SK-N-MC (cell line): ENCODE measurements around the gene HIPK4.
A peak's percentile ranks its signal among the peaks of the same experiment; 100 is the strongest.

Source experiments
- DNase-seq: peaks from one replicate; pipeline ENCODE4 v3.0.0-alpha.2; 2011; ENCODE audit warnings: low read depth, low spot score
- H3K27ac ChIP-seq: fragments of 200-600 bp; sonication (generic); 2 replicates; pipeline ENCODE4 v1.5.1; 2016; ENCODE audit warnings: mixed run types
- H3K36me3 ChIP-seq: fragments of 200-600 bp; sonication (generic); 2 replicates; pipeline ENCODE4 v1.6.1; 2017; ENCODE audit warnings: antibody characterized with exemption, low read length, mixed read lengths; ENCODE audit not compliant: insufficient read depth
- H3K4me3 ChIP-seq: fragments of 200-600 bp; sonication (generic); 2 replicates; pipeline ENCODE4 v1.5.1; 2016
- H3K9ac ChIP-seq: fragments of 200-600 bp; sonication (generic); 2 replicates; pipeline ENCODE4 v1.8.0; 2017; ENCODE audit warnings: mixed run types, mixed read lengths; ENCODE audit not compliant: insufficient read length
- H3K9me3 ChIP-seq: fragments of 200-600 bp; sonication (generic); 2 replicates; pipeline ENCODE4 v1.6.1; 2017; ENCODE audit warnings: low read depth, mild to moderate bottlenecking, antibody characterized with exemption, low read length, moderate library complexity, mixed read lengths
- EZH2 ChIP-seq: fragments of 200-600 bp; sonication (generic); IDR thresholded peaks from one replicate; pipeline ENCODE4 v1.6.1; 2017; ENCODE audit warnings: antibody characterized with exemption
- FOXP2 ChIP-seq: optimal IDR thresholded peaks from 2 replicates; pipeline ENCODE3; 2011; ENCODE audit warnings: mild to moderate bottlenecking, moderate library complexity; ENCODE audit not compliant: insufficient read depth; ENCODE audit errors: extremely low read length, control extremely low read depth
- POLR2AphosphoS5 ChIP-seq: IDR thresholded peaks from 2 replicates; pipeline ENCODE4 v1.6.1; 2012; ENCODE audit warnings: mild to moderate bottlenecking, low read depth, low read length, borderline replicate concordance

The HIPK4 gene

DNA sequence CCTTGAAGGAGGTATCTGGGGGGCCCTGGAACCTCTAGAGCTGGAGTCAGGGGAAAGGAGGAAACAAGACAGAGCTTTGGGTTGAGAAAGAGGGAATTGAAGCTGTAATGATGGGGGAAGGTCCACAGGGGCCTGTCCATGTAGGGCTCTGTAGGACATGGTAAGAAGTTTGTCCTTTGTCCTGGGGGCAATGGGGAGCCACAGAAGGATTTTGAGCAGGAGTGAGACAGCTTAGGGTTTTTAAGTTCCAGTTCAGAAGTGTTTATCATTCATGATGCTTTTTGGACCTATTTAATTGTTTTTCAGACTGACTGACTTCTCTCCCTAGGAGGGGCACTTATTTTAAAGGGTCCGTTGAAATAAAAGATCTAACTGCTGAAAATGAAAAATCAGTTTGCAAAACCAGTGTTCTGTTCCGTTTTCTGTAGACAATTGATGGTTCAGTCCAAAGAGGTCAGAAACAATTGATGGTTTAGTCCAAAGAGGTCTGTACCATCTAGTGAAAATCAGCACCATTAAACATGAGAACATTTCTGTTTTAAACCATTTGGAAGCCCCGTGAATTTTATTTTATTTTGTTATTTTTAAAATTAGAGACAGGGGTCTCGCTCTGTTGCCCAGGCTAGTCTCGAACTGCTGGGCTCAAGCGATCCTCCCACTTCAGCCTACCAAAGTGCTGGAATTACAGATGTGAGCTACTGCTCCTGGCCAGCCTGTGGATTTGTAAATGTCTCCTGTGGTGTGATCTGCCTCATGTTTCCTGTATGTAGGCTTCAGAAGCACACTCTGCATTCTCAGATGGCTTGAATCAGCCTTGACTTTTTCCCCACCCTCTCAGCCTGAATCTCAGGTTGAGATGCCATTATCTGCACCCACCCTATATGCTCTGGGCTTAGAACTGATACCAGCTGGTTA lies 33.0 kb downstream of the HIPK4 start:
- peak overlapping the region; percentile 45; the same call in 1 of the 2 replicates for H3K27ac ChIP-seq
- H3K9ac ChIP-seq, result no peak overlapping the region
- H3K36me3 ChIP-seq, result no peaks in the 10 kb centered on the region
- no peaks in the 10 kb centered on the region for H3K9me3 ChIP-seq
- no peak overlapping the region for H3K4me3 ChIP-seq
- no peak for DNase-seq
- no peak for TF ChIP-seq POLR2AphosphoS5
- no peak for TF ChIP-seq FOXP2
- no peak for TF ChIP-seq EZH2

DNA sequence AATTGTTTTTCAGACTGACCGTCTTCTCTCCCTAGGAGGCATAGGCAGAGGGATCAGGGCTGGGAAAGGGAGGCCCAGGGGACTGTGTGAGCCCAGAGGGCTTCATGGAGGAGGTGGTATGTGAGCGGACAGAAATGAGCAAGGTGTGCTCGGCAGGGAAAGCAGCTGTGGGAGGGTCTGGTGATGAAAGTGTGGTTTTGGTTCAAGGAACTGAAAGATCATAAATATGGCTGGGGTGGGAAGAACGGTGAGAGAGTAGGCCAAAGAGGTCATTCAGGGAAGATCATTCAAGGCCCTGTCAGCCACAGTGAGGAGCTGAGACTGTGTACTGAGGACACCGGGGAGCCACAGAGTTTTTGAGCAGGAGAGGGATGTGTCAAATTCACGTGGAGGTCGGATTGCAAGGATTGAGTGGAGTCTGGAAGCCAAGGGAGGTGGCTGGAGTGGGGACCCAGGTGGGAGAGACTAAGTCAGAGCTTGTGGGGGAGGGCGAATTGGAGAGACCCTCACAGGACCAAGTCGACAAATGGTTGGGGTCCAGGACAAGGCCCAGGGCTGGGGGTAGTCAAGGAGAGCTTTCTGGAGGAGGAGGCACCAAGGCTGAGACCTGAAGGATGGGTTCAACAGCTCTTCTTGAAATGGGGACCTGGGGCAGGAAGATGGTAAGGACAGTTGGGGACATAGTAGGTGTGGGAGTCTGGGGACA lies 33.9 kb downstream of the HIPK4 start:
- no peak for TF ChIP-seq POLR2AphosphoS5
- no peak for TF ChIP-seq FOXP2
- no peak for TF ChIP-seq EZH2
- H3K9me3 ChIP-seq, result no peaks in the 10 kb centered on the region
- no peaks in the 10 kb centered on the region for H3K36me3 ChIP-seq
- H3K27ac ChIP-seq, result no peak overlapping the region
- no peak for DNase-seq
- H3K4me3 ChIP-seq, result no peak overlapping the region
- no peak overlapping the region for H3K9ac ChIP-seq

DNA sequence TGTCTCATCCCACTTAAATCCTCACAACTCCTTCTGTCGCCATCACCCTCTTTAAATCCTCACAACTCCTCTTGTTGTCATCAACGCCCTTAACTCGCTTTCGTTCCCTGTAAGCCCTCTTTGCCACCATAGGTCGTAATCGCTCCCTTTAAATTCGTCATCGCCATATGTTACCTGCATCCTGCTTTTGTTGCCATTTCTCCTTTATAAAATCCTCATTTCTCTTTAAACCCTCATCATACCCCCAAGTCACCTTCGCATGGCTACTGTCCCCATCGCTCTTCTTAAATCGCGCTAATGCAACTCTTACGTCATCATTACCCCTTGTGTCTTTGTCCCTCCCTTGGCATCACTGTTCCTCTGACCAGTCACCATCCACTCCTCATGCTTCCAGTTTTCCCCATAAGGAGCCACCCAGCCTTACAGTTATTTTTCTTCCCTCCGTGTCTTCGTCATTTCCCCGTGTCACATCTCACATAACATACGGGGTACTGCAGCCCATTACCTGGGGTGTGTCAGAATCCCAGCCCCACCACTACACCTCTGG lies 40.9 kb downstream of the HIPK4 start:
- Histone ChIP-seq H3K36me3 (no peaks in the 10 kb centered on the region; the same call in 1 of the 2 replicates), H3K4me3 (peak overlapping the region; percentile 94), H3K9ac (peak overlapping the region; percentile 86), H3K9me3 (no peaks in the 10 kb centered on the region), H3K27ac (no peak overlapping the region)
- DNase-seq, result no peak
- TF ChIP-seq FOXP2 (no peak), POLR2AphosphoS5 (no peak), EZH2 (no peak)

DNA sequence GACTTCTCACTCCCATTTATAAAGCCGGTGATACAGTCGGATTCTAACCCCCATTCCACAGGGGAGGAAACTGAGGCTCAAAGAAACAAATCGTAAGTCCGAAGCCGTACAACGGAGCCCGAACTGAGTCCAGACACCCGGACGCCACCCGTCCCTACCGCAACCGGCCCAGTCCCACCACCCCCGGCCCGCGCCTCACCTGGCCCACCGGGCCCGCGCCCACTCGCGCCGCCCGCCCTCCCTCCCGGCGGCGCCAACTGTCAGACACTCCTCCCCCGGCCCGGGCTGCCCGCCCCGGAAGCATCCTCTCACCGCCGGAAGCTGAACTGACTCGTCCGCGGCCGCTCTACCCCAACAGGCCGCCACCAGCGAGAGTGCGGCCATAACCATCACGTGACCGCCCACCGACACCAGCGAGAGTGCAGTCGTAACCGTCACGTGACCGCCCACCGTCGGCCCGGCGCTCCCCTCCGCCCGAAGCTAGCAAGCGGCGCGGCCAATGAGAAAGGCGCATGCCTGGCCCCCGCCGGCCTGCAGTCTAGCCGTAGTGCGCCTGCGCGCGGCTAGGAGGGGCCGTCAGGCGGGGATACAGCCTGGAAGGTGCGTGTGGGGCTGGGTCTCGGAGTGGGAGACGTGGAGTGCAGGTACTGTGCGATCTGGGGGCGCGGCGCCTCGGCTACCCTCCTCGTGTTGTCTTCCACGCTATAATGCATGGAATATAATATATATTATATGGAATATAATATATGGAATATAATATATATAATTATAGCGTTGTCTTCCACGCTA lies 41.7 kb downstream of the HIPK4 start, which contains the start of the genes C19orf47 and PLD3:
TSS of gene C19orf47 (minus strand) at position 273 of the 789 bp plus-strand sequence. CDS start 6,540 bp downstream, outside the sequence.
TSS of gene PLD3 (plus strand) at position 571 of the 789 bp plus-strand sequence. CDS start 17,789 bp downstream, outside the sequence.
- H3K36me3 ChIP-seq, result no peaks in the 10 kb centered on the region; the same call in 1 of the 2 replicates
- peak within 1 kb of the TSS; percentile 94 for H3K4me3 ChIP-seq
- H3K9me3 ChIP-seq, result no peaks in the 10 kb centered on the region
- DNase-seq, result peak; percentile 87
- H3K9ac ChIP-seq, result peak within 1 kb of the TSS; percentile 94
- no peak for TF ChIP-seq EZH2
- no peak for TF ChIP-seq FOXP2
- peak; percentile 97 for TF ChIP-seq POLR2AphosphoS5
- peak within 1 kb of the TSS; percentile 67; the same call in 1 of the 2 replicates for H3K27ac ChIP-seq

DNA sequence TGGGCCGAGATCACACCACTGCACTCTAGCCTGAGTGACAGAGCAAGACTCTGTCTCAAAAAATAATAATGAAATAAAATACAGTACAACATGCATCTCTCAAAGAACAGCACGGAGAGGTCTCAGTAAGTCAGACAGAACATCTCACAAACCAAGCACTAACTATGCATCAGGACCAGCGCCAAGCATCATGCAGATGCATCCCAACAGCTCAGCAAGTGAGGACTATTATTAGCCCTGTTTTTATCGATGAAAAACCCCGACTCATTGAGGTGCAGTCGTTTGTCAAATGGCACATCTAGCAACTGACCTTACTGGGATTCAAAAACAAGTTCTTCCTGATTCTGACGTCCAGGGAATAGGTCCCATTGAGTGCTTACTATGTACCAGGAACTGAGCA lies 45.6 kb downstream of the HIPK4 start:
- Histone ChIP-seq H3K9ac (no peak overlapping the region), H3K9me3 (no peaks in the 10 kb centered on the region)

DNA sequence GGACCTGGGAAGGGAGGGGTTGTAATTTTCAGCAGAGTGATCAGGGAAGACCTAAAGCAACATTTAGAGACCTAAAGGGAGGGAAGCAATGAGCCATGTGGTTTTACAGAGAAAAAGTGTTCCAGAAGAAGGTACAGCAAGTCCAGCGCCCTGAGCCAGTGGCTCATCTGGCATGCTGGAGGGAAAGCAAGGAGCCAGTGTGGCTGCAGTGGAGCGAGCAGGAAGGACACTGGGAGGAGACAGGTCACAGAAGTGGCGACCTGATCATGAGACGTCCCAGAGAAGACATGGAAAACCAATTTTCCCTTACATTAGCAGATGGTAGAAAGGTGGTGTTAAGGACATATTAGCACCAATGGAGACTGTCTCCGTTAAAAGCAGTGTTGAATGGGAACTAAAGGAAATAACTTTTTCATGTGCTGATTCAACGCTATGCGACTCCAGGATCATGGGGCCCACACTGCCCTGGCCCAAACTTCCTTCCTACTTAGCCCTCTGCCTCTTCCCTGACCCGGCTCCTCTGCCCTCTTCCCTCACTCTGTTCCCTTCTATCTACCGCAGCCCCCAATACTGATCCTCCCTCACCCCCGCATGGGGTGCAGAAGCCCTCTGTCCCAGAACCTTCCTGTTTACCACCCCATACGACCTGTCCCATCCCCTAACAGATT lies 47.2 kb downstream of the HIPK4 start:
- no peak for DNase-seq
- H3K4me3 ChIP-seq, result no peak overlapping the region
- no peak overlapping the region for H3K27ac ChIP-seq
- H3K9me3 ChIP-seq, result no peaks in the 10 kb centered on the region
- H3K9ac ChIP-seq, result no peak overlapping the region
- H3K36me3 ChIP-seq, result peaks cover 7% of the 10 kb centered on the region; the same call in 1 of the 2 replicates
- TF ChIP-seq FOXP2 (no peak), EZH2 (no peak), POLR2AphosphoS5 (no peak)

More for the DNA sequence above, 45.6 kb downstream of the HIPK4 start:
- Histone ChIP-seq H3K4me3 (no peak overlapping the region), H3K36me3 (peaks cover 7% of the 10 kb centered on the region; the same call in 1 of the 2 replicates), H3K27ac (no peak overlapping the region)
- TF ChIP-seq FOXP2 (no peak), POLR2AphosphoS5 (no peak), EZH2 (no peak)
- DNase-seq, result no peak

DNA sequence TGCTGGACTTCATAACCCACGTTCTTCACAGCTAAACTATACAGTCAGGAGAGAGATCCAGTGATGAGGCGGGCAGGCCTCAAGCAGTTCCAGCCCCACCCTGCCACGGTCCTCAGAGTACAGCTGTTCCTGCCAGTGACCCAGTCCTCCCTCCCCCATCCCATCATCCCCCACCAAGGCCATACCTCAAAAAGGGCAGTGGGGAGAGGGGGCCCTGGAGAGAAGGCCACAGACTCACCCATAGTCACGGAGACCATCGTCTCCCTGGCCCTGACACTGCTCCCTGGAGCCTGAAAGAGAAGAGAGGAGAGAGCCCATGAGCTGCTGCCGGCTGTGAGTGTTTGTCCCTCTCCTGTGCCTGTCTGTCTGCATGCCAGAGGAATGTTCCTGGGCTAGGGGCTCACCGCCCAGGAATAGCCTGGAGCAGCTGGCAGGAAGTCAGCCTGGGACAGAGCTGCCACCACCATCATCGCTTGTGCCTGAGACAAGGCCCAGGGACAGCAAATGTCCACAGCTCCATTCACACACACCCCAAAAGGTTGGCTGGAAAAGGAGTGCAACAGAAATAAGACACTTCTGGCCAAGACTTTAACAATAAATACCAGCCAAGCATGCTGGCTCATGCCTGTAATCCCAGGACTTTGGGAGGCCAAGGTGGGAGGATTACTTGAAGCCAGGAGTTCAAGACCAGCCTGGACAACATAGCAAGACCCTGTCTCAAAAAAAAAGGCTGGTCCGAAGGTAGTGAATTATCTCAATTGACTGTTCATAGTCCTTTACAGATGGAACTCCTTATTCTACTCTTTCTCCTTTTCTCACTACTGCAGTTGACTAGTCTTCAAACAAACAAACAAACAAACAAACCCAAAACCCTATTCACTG lies 48.1 kb downstream of the HIPK4 start:
- H3K9me3 ChIP-seq, result no peaks in the 10 kb centered on the region
- H3K36me3 ChIP-seq, result peaks cover 7% of the 10 kb centered on the region; the same call in 1 of the 2 replicates
- H3K27ac ChIP-seq, result no peak overlapping the region
- no peak for TF ChIP-seq POLR2AphosphoS5
- TF ChIP-seq EZH2, result no peak
- TF ChIP-seq FOXP2, result no peak
- no peak overlapping the region for H3K4me3 ChIP-seq
- no peak for DNase-seq
- H3K9ac ChIP-seq, result no peak overlapping the region
